Panc1 (cell line): Measurements from ENCODE around the gene CLEC16A. TPM values are rescaled to one million over a fixed set of nuclear protein-coding genes. Genes with fewer than 3 reads are reported as not detected.

Experiments used
- ATAC-seq: fragments of 200-7000 bp; cut with Tn5 transposase; 2 replicates; pipeline ENCODE4 v1.9.1; 2020; ENCODE audit warnings: mild to moderate bottlenecking, moderate library complexity
- BruUV-seq: library from RNA; stranded (reverse); fragments of 400-500 nt; replicated peaks from 2 replicates; lab custom pipeline; 2021; lab: Mats Ljungman, UMichigan
- CTCF ChIA-PET: fragments of 300-600 bp; sonication (Branson Sonifier 250); formaldehyde crosslinking; loops from one replicate; lab custom pipeline; 2022; ENCODE audit warnings: antibody characterized with exemption; lab: Charles Lee
- POLR2A ChIA-PET: fragments of 300-600 bp; sonication (Branson Sonifier 250); formaldehyde crosslinking; loops from one replicate; lab custom pipeline; 2022; ENCODE audit warnings: antibody characterized with exemption; lab: Charles Lee
- DNase-seq: peaks from one replicate; pipeline ENCODE4 v3.0.0-alpha.2; 2010; ENCODE audit warnings: low read depth, low spot score
- H3K27ac ChIP-seq: 2 replicates; pipeline ENCODE4 v1.5.1; 2011; ENCODE audit warnings: mild to moderate bottlenecking, low read length, inconsistent platforms
- H3K27me3 ChIP-seq: fragments of 200-500 bp; sonication (Bioruptor generic); 2 replicates; pipeline ENCODE4 v1.6.0; 2014; ENCODE audit warnings: low read length, inconsistent platforms; ENCODE audit not compliant: control insufficient read depth, insufficient read depth
- H3K36me3 ChIP-seq: fragments of 200-500 bp; sonication (Bioruptor generic); 2 replicates; pipeline ENCODE4 v1.5.1; 2014; ENCODE audit warnings: inconsistent platforms, mild to moderate bottlenecking, low read length, moderate library complexity; ENCODE audit not compliant: control insufficient read depth, insufficient read depth
- H3K4me1 ChIP-seq: 2 replicates; pipeline ENCODE4 v1.5.1; 2011; ENCODE audit warnings: inconsistent platforms, mild to moderate bottlenecking, low read length, moderate library complexity; ENCODE audit not compliant: control insufficient read depth, insufficient read depth
- H3K4me3 ChIP-seq, 2 experiments: 2 replicates each; pipeline ENCODE4 v1.5.1; 2011 to 2012; ENCODE audit warnings: low read depth in 2 of 2, low read length in 2 of 2, mild to moderate bottlenecking in 2 of 2, inconsistent platforms in 1 of 2, moderate library complexity in 1 of 2
- H3K9me3 ChIP-seq: fragments of 200-500 bp; sonication (Bioruptor generic); 2 replicates; pipeline ENCODE4 v1.5.1; 2014; ENCODE audit warnings: low read depth, mild to moderate bottlenecking, inconsistent platforms, low read length, moderate library complexity; ENCODE audit not compliant: control insufficient read depth, insufficient read depth
- CTCF ChIP-seq: fragments of 450-650 bp; IDR thresholded peaks from 2 replicates; pipeline ENCODE4 v1.5.1; 2017; ENCODE audit warnings: mild to moderate bottlenecking
- POLR2AphosphoS5 ChIP-seq: IDR thresholded peaks from 2 replicates; pipeline ENCODE4 v1.6.1; 2012; ENCODE audit warnings: mild to moderate bottlenecking, low read depth, low read length, moderate library complexity
- SIN3A ChIP-seq: IDR thresholded peaks from 2 replicates; pipeline ENCODE4 v1.6.1; 2012; ENCODE audit warnings: low read depth, mild to moderate bottlenecking, low read length, moderate library complexity, borderline replicate concordance; ENCODE audit not compliant: insufficient read depth
- TCF7L2 ChIP-seq: IDR thresholded peaks from 2 replicates; pipeline ENCODE4 v1.6.1; 2011; ENCODE audit warnings: mild to moderate bottlenecking, low read depth, low read length, inconsistent platforms
- in situ Hi-C: cut with HindIII; loops from 2 replicates; pipeline ENCODE4 v1.10.0; 2016; ENCODE audit warnings: low sequenced_read_pairs, low pct_unique_long_range_greater_than_20kb
- intact Hi-C: fragments of 100-400 bp; cut with micrococcal nuclease; formaldehyde crosslinking; loops from one replicate; pipeline ENCODE4 v1.10.0; 2022; ENCODE audit not compliant: unreplicated experiment
- total RNA-seq: library from RNA; stranded (reverse); gene quantifications from one replicate; pipeline ENCODE4 v1.2.1, GENCODE V29; 2021; ENCODE audit not compliant: unreplicated experiment
- TF ChIP-seq, protein P1 (sequence below), 2 experiments: IDR thresholded peaks; 2 replicates each; pipeline ENCODE4 v1.6.1; 2011 to 2012; ENCODE audit warnings: low read depth in 2 of 2, control low read depth in 1 of 2, low read length in 1 of 2, mild to moderate bottlenecking in 1 of 2, moderate library complexity in 1 of 2; ENCODE audit not compliant: insufficient read depth in 1 of 2

The CLEC16A gene
- total RNA-seq, 1 experiment from 2014 or later = 21.0 TPM

DNA sequence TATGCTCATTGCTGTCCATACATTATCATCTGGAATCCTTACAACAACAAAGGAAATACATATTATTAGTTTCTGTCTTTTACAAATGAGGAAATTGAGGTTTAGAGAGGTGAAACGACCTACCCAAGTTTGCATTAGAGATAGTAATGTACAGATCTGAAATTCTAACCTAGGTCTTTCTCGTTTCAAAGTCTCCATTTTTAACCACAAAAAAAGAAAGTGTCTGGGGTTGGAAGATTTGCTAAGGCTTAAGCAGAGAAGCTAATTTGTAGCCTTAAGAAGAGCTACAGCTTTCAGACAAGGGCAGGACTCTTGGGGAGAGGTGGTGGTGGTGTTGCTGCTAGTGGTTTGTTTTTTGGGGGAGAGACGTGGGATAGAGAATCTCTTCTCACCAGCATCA lies 48.2 kb upstream of the CLEC16A start:
- in situ Hi-C loops (no loop called here), intact Hi-C loops (no loop called here)
- Histone ChIP-seq H3K4me3 (no peak overlapping the region), H3K36me3 (no peaks in the 10 kb centered on the region), H3K9me3 (no peaks in the 10 kb centered on the region), H3K27ac (no peak overlapping the region), H3K4me1 (no peaks in the 10 kb centered on the region), H3K27me3 (peaks cover 14% of the 10 kb centered on the region)
- TF ChIP-seq SIN3A = no peak
- TF ChIP-seq, protein P1, sequence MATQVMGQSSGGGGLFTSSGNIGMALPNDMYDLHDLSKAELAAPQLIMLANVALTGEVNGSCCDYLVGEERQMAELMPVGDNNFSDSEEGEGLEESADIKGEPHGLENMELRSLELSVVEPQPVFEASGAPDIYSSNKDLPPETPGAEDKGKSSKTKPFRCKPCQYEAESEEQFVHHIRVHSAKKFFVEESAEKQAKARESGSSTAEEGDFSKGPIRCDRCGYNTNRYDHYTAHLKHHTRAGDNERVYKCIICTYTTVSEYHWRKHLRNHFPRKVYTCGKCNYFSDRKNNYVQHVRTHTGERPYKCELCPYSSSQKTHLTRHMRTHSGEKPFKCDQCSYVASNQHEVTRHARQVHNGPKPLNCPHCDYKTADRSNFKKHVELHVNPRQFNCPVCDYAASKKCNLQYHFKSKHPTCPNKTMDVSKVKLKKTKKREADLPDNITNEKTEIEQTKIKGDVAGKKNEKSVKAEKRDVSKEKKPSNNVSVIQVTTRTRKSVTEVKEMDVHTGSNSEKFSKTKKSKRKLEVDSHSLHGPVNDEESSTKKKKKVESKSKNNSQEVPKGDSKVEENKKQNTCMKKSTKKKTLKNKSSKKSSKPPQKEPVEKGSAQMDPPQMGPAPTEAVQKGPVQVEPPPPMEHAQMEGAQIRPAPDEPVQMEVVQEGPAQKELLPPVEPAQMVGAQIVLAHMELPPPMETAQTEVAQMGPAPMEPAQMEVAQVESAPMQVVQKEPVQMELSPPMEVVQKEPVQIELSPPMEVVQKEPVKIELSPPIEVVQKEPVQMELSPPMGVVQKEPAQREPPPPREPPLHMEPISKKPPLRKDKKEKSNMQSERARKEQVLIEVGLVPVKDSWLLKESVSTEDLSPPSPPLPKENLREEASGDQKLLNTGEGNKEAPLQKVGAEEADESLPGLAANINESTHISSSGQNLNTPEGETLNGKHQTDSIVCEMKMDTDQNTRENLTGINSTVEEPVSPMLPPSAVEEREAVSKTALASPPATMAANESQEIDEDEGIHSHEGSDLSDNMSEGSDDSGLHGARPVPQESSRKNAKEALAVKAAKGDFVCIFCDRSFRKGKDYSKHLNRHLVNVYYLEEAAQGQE (IDR thresholded peaks at IDR 0.05; ENCODE audit: insufficient read depth in 1 of 2, low read depth in 2 of 2, low read length in 1 of 2) = no peak
- no peak for TF ChIP-seq TCF7L2
- TF ChIP-seq POLR2AphosphoS5 = no peak
- TF ChIP-seq CTCF = no peak
- no peak for DNase-seq
- POLR2A ChIA-PET = no interaction called here
- CTCF ChIA-PET = no interaction called here
- no peak for ATAC-seq
- BruUV-seq = no TSS peak

- no peaks in the 10 kb centered on the region for H3K9me3 ChIP-seq
- intact Hi-C loops = no loop called here
- TF ChIP-seq, protein P1 (IDR thresholded peaks at IDR 0.05; ENCODE audit: insufficient read depth in 1 of 2, low read depth in 2 of 2, low read length in 1 of 2) = no peak
- TF ChIP-seq CTCF (no peak), SIN3A (no peak), TCF7L2 (no peak), POLR2AphosphoS5 (no peak)
- in situ Hi-C loops = no loop called here
- H3K36me3 ChIP-seq = no peaks in the 10 kb centered on the region
- H3K27me3 ChIP-seq = peaks cover 14% of the 10 kb centered on the region
- BruUV-seq = no TSS peak
- ChIA-PET CTCF (no interaction called here), POLR2A (no interaction called here)
- ATAC-seq (no peak), DNase-seq (no peak)
- H3K4me3 ChIP-seq = no peak overlapping the region
- H3K4me1 ChIP-seq = no peaks in the 10 kb centered on the region
- no peak overlapping the region for H3K27ac ChIP-seq
Observed at GRCh38 chr16:10896723-10897122, 47.6 kb upstream of the CLEC16A start.
